Skeletal muscle tissue (tissue), 4 donors: ENCODE results near the gene DACH2. TPM values are rescaled to one million over a fixed set of nuclear protein-coding genes. Genes with fewer than 3 reads are reported as not detected.

Experiments
- H3K27ac ChIP-seq: one replicate; pipeline ENCODE4 v1.7.0; 2013; ENCODE audit warnings: mild to moderate bottlenecking, low read depth, low read length, inconsistent platforms
- H3K27me3 ChIP-seq, 3 donors: one replicate each; pipeline ENCODE4 v1.7.0; 2013; ENCODE audit warnings: low read length in 3 of 3; ENCODE audit not compliant: control insufficient read depth in 3 of 3, insufficient read depth in 3 of 3
- H3K36me3 ChIP-seq, 3 donors: one replicate each; pipeline ENCODE4 v1.7.0; 2013; ENCODE audit warnings: low read length in 3 of 3; ENCODE audit not compliant: control insufficient read depth in 3 of 3, insufficient read depth in 3 of 3
- H3K4me1 ChIP-seq, 3 donors: one replicate each; pipeline ENCODE4 v1.7.0; 2013; ENCODE audit warnings: low read length in 3 of 3, mild to moderate bottlenecking in 3 of 3; ENCODE audit not compliant: control insufficient read depth in 3 of 3, insufficient read depth in 3 of 3
- H3K4me3 ChIP-seq, 3 donors: one replicate each; pipeline ENCODE4 v1.7.0; 2013; ENCODE audit warnings: low read length in 3 of 3
- H3K9ac ChIP-seq, 3 donors: one replicate each; pipeline ENCODE4 v1.7.0; 2013; ENCODE audit warnings: low read length in 3 of 3, mild to moderate bottlenecking in 3 of 3, moderate library complexity in 2 of 3, low read depth in 1 of 3
- H3K9me3 ChIP-seq, 3 donors: one replicate each; pipeline ENCODE4 v1.7.0; 2013; ENCODE audit warnings: low read length in 3 of 3; ENCODE audit not compliant: control insufficient read depth in 3 of 3
- total RNA-seq: library from RNA; depleted of rRNA; stranded (reverse); fragments of >200 nt; gene quantifications from one replicate; pipeline ENCODE4 v1.2.3, GENCODE V29; 2014
- donor health status: Osteomylitis.

DACH2 gene
- total RNA-seq, 1 donor from 2014 or later, result 1.0 TPM

- Histone ChIP-seq H3K9ac (no peak overlapping the region), H3K4me3 (no peak overlapping the region), H3K36me3 (no peaks in the 10 kb centered on the region), H3K4me1 (no peaks in the 10 kb centered on the region), H3K27me3 (no peaks in the 10 kb centered on the region), H3K9me3 (peaks cover 0 to 3% (median 0%) of the 10 kb centered on the region in 3 donors), H3K27ac (no peak overlapping the region)
These were observed 89.2 kb downstream of the DACH2 start for GRCh38 chrX:86237482-86237881.

- H3K27ac ChIP-seq, result no peak overlapping the region
- H3K9ac ChIP-seq, result no peak overlapping the region
- H3K4me1 ChIP-seq, result no peaks in the 10 kb centered on the region
- H3K9me3 ChIP-seq, result peaks cover 0 to 3% (median 0%) of the 10 kb centered on the region in 3 donors
- no peaks in the 10 kb centered on the region for H3K36me3 ChIP-seq
- H3K27me3 ChIP-seq, result peaks cover 0 to 3% (median 0%) of the 10 kb centered on the region in 3 donors
- H3K4me3 ChIP-seq, result no peak overlapping the region
These were observed 93.3 kb downstream of the DACH2 start for GRCh38 chrX:86241547-86241946.

GRCh38 chrX:86263526-86263925 is 115.3 kb downstream of the DACH2 start:
- Histone ChIP-seq H3K36me3 (no peaks in the 10 kb centered on the region), H3K9me3 (no peaks in the 10 kb centered on the region), H3K27me3 (no peaks in the 10 kb centered on the region)

GRCh38 chrX:86295293-86295692 is 147.0 kb downstream of the DACH2 start:
- Histone ChIP-seq H3K9me3 (no peaks in the 10 kb centered on the region), H3K4me1 (no peaks in the 10 kb centered on the region), H3K9ac (no peak overlapping the region), H3K27me3 (no peaks in the 10 kb centered on the region), H3K27ac (no peak overlapping the region), H3K4me3 (no peak overlapping the region), H3K36me3 (no peaks in the 10 kb centered on the region)

More at GRCh38 chrX:86263526-86263925, 115.3 kb downstream of the DACH2 start:
- no peaks in the 10 kb centered on the region for H3K4me1 ChIP-seq
- H3K4me3 ChIP-seq, result no peak overlapping the region
- H3K27ac ChIP-seq, result no peak overlapping the region
- no peak overlapping the region for H3K9ac ChIP-seq

- no peak overlapping the region for H3K9ac ChIP-seq
- no peak overlapping the region for H3K4me3 ChIP-seq
- H3K4me1 ChIP-seq, result no peaks in the 10 kb centered on the region
- H3K27me3 ChIP-seq, result no peaks in the 10 kb centered on the region
- H3K36me3 ChIP-seq, result no peaks in the 10 kb centered on the region
- peaks cover 0 to 2% (median 0%) of the 10 kb centered on the region in 3 donors for H3K9me3 ChIP-seq
- no peak overlapping the region for H3K27ac ChIP-seq
These were observed 174.7 kb downstream of the DACH2 start for GRCh38 chrX:86322913-86323312.

- Histone ChIP-seq H3K4me1 (no peaks in the 10 kb centered on the region), H3K9me3 (no peaks in the 10 kb centered on the region), H3K9ac (no peak overlapping the region), H3K27me3 (no peaks in the 10 kb centered on the region), H3K27ac (no peak overlapping the region), H3K36me3 (no peaks in the 10 kb centered on the region), H3K4me3 (no peak overlapping the region)
These were observed 180.9 kb downstream of the DACH2 start for GRCh38 chrX:86329174-86329573.

- Histone ChIP-seq H3K36me3 (no peaks in the 10 kb centered on the region), H3K9me3 (no peaks in the 10 kb centered on the region), H3K9ac (no peak overlapping the region), H3K4me3 (no peak overlapping the region), H3K27me3 (no peaks in the 10 kb centered on the region), H3K27ac (no peak overlapping the region), H3K4me1 (no peaks in the 10 kb centered on the region)
These were observed 200.4 kb downstream of the DACH2 start for GRCh38 chrX:86348669-86349068.

- Histone ChIP-seq H3K36me3 (no peaks in the 10 kb centered on the region), H3K4me3 (no peak overlapping the region), H3K9ac (no peak overlapping the region), H3K27ac (no peak overlapping the region), H3K9me3 (no peaks in the 10 kb centered on the region), H3K27me3 (no peaks in the 10 kb centered on the region), H3K4me1 (no peaks in the 10 kb centered on the region)
These were observed 200.9 kb downstream of the DACH2 start for GRCh38 chrX:86349115-86349514.

- Histone ChIP-seq H3K4me1 (no peaks in the 10 kb centered on the region), H3K9ac (no peak overlapping the region), H3K4me3 (no peak overlapping the region), H3K9me3 (no peaks in the 10 kb centered on the region), H3K27ac (no peak overlapping the region), H3K27me3 (no peaks in the 10 kb centered on the region), H3K36me3 (no peaks in the 10 kb centered on the region)
These were observed 221.8 kb downstream of the DACH2 start for GRCh38 chrX:86369847-86370630.

- no peak overlapping the region for H3K9ac ChIP-seq
- H3K9me3 ChIP-seq, result no peaks in the 10 kb centered on the region
- no peak overlapping the region for H3K27ac ChIP-seq
- no peaks in the 10 kb centered on the region for H3K27me3 ChIP-seq
- no peaks in the 10 kb centered on the region for H3K4me1 ChIP-seq
- H3K36me3 ChIP-seq, result no peaks in the 10 kb centered on the region
- no peak overlapping the region for H3K4me3 ChIP-seq
These were observed 222.7 kb downstream of the DACH2 start for GRCh38 chrX:86370927-86371326.
